NCI-H460 (cell line): Measurements from ENCODE around the gene CYP4Z1. TPM values are rescaled to one million over a fixed set of nuclear protein-coding genes. Genes with fewer than 3 reads are reported as not detected.
"Not testable (repeated sequence)": the region's sequence is repeated elsewhere in the genome, so short reads cannot be mapped to it uniquely, and the experiment has no call there.

ENCODE experiments used
- DNase-seq: peaks from one replicate; pipeline ENCODE4 v3.0.0-alpha.2; 2016; ENCODE audit warnings: low read depth; ENCODE audit errors: extremely low read depth
- polyA plus RNA-seq: library from polyadenylated mRNA; depleted of rRNA; stranded (reverse); fragments of >200 nt; gene quantifications from 2 replicates; pipeline ENCODE4 v1.2.3, GENCODE V29; 2014; cell fraction: nucleus; rRNA removed
- total RNA-seq: library from RNA; depleted of rRNA; stranded (reverse); fragments of >200 nt; shearing (Covaris generic); gene quantifications from 2 replicates; pipeline ENCODE4 v1.2.3, GENCODE V29; 2014; rRNA removed

CYP4Z1 gene
- total RNA-seq: not detected in 2 replicates
- not detected in 2 replicates for polyA plus RNA-seq

GRCh38 chr1:47067097-47067594, at the start of gene CYP4Z1:
TSS of gene CYP4Z1 (plus strand) at chr1:47067231. CDS start at chr1:47067491, 260 bp downstream.
- no peak for DNase-seq

GRCh38 chr1:47021070-47021469, 46.0 kb upstream of the CYP4Z1 start:
- no peak for DNase-seq

GRCh38 chr1:47023268-47024140, 43.5 kb upstream of the CYP4Z1 start, which contains the start of gene CYP4X1:
TSS of gene CYP4X1 (plus strand) at chr1:47023669. CDS start at chr1:47023818, 149 bp downstream.
- DNase-seq: no peak

GRCh38 chr1:47024141-47024801, 42.8 kb upstream of the CYP4Z1 start:
- no peak for DNase-seq

DNA sequence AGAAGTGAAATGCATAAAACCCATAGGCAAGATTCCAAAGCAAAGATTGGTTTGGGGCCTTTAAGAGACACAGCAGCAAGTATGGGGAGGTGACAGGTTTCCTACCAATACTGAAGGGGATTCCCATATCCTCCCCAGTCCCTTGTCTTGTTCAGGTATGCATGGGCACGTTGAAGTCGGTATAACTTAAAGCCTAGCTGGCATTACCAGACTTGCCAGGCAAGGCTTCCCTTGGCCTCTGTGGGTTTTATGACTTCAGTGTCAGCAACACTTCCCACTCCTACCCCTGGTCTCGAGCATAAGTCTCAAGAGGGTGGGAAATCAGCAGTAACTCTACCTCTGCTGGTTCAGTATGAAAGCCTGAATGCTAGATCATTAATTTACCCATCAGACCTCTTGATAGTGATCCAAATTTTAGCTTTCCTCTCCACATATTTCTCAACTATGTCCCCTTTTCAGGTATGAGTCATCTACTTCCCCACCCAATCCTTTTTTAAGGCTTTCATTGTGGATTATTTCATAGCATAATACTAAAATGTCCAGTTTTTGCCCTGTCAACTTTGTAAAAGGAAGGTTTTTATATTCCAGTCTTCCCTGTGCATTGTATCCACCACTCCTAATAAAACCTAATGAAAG, 36.7 kb upstream of the CYP4Z1 start:
- DNase-seq: no peak

- DNase-seq: peak; percentile 14
These were observed 36.0 kb upstream of the CYP4Z1 start for GRCh38 chr1:47031059-47031458.

DNA sequence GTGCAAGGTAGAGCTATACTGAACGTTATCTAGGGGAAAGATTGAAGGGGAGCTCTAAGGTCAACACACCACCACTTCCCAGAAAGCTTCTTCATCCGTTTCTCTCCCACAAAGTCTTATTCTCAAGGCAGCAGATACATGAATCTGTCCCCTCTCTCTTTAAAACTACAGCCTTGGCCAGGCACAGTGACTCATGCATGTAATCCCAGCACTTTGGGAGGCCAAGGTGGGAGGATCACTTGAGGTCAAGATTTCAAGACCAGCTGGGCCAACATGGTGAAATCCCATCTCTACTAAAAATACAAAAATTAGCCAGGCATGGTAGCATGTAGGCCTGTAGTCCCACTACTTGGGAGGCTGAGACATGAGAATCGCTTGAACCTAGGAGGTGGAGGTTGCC, 35.4 kb upstream of the CYP4Z1 start:
- DNase-seq: no peak

DNA sequence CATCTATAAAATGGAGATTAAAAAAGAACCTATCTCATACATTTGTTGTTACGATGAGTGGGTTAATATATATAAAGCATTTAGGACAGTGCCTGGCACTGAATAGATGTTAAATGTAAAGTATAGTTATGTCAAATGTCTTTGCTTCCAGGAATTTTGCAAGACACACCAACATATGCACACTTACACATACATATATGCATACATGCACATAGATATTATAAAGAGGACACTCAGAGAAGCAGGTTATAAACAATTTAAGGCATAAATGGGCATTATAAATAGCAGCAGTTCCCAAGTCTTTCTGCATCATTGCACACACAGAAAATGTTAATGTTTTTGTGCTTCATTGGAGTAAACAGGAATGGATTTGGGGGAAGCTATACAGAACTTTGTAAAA, 30.3 kb upstream of the CYP4Z1 start:
- no peak for DNase-seq

GRCh38 chr1:47059376-47059775, 7.7 kb upstream of the CYP4Z1 start:
- DNase-seq: no peak

DNA sequence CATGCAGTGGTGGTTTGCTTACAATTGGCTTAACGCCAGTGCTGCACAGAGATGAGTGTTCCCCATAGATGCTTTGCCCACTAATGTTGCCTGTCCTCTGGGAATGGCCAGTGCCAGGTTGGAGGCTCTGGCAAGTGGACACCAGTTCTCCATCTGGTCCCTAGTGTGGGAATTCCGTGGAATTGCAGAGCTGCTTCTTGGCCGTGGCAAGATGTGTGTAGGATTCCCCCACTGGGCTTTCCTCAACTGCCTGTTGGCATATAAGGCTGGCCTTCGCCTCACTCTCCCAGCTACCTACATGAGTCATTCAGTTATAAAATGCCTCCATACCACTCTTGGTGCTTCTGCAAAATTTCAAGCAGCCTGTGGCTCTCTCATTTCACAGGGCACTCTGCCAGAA, 2.0 kb downstream of the CYP4Z1 start:
- not testable (repeated sequence) for DNase-seq

DNA sequence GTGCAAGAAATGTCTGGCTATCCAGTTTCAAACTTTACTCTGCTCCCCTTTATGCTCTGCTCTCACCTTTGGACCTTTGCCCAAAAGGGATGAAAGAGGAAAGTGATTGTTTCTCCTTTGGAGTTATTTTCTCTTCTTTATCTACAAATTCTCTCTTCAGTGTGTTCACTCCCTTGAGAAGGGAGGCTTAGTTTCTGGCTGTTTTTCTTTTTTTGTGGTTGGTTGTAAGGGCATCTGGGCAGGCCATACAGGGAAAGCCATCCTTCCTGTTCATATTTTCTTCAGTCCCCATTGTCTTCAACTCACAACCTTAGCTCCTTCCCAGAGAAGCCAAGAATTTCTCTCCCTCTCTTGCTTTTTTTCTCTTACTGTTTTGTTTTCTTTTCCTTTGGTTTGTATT, 2.5 kb downstream of the CYP4Z1 start:
- not testable (repeated sequence) for DNase-seq

DNA sequence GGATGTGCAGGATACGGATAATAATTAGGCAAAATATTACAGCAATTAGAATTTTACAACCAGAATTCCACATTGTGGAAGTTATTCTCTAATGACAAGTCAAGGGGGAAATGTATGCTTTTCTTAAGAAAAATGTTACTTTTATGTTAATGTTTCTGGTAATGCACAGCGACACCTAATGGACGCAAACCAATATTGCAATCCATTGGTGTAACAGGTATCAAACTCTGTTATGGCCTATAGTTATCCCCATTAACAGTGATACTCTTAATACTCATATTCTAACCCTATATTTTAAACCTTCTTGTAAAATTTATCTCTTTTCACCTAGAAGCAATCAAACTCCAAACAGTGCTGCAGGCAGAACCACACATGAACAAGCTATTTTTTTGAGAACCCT, 22.3 kb downstream of the CYP4Z1 start:
- peak; percentile 16 for DNase-seq

GRCh38 chr1:47091476-47091875, 24.4 kb downstream of the CYP4Z1 start:
- DNase-seq: not testable (repeated sequence)

DNA sequence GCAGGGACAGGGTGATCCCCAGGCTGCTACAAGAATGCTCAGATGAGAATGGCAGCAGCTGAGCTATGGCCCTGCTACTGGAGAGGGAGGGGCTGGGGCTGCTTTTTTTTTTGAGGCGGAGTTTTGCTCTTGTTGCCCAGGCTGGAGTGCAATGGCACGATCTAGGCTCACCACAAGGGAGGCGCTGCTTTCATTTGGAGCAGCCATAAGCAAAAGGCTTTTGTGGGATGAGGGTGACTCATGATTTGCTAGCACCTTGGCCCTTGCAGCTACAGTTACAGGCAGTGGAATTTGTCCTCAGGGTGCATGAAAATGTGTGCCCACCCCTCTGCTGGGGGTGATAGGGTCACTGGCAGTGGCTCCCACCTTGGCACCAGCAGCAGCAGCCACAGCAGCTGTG, 37.8 kb downstream of the CYP4Z1 start:
- DNase-seq: no peak

DNA sequence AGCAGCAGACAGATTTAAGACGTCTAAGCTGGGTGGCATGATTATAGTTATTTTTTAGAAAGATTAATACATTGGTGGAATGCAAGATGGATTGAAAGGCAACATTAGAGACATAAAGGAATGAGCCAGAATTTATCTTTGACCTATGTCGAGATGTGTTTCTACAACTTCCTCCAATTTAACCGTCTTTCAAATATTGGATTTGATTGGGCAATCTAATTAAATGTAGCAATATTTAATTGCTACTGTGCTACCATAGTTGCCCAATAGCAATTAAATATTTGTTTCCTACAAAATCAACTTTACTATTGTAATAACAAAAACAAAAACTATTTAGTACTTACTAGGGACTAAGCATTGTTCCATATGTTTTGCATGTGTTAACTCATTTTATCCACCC, 39.8 kb downstream of the CYP4Z1 start:
- no peak for DNase-seq

DNA sequence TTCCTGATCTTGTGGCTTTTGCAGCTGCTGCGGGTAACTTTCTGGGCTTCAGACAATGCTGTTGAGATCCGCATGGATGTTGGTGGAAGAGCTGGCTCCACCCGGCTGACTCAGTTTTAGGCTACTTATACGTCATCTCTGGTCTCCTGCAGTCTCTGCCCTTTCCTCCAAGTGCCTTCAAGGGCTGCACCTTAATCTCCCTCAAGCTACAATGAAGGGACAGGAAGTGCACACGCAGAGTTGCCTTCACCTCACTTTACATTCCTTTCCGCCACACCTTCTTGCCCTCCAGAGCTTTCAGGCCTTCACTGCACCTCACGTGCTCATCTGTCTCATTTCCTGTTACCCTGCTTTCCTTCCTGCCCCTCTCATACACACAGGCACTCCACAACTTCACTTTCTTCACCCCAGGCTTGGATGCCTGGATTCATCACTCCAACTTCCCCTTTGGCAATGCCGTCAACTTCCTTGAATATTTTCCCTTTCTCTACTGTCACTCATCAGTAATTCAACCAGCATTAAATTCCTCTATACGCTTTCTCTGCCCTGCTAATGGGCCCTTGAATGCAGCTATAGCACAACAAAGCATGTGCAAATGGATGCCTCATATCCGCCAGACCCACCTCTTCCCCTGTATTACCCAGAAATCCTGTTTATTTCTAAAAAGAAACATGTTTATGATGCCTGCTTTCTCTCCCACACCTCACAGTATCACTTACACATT, 41.0 kb downstream of the CYP4Z1 start:
- not testable (repeated sequence) for DNase-seq

GRCh38 chr1:47109482-47109881, 42.5 kb downstream of the CYP4Z1 start:
- not testable (repeated sequence) for DNase-seq

DNA sequence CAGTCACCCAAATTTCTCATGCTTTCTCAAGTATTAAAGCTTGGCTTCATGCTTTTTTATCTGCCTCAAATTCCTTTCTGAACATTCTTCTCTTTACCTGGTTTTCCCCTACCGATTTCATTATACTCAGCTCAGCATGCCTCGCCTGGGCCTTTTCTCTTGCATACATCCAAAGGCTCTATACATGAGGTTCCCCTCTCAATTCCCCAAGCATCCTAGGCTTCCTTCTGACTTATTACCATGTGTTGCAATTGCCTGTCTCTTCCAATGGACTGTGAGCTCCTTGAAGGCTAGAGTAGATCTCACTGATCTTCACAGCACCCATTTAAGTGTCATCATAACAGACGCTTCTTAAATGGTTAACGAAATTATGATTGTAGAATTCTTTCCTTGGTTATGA, 46.1 kb downstream of the CYP4Z1 start:
- DNase-seq: no peak

DNA sequence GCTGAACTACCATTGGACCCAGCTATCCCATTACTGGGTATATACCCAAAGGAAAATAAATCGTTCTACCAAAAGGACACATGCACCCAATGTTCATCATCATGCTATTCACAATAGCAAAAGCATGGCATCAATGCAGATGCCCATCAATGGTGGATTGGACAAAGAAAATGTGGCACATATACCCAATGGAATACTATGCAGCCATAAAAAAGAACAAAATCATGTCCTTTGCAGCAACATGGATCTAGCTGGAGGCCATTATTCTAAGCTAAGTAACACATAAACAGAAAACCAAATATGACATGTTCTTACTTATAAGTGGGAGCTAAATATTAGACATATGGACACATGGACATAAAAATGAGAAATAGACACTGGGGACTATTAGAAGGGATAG, 54.0 kb downstream of the CYP4Z1 start:
- DNase-seq: not testable (repeated sequence)

DNA sequence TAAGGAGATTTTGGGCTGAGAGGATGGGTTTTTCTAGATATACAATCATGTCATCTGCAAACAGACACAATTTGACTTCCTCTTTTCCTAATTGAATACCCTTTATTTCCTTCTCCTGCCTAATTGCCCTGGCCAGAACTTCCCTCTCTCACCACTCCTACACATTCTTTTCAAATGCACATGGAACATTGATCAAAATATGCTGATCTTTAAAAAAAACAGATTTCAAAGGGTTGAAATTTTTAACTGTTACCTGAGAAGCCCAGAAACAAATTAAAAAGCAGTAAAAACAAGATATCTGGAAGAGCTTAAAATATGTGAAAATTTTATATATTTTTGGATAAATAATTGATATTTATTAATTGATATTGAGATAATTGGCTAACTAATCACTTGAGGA, 57.8 kb downstream of the CYP4Z1 start:
- DNase-seq: not testable (repeated sequence)
